Activated CD8-positive, alpha-beta memory T cell treated with anti-CD3 and anti-CD28 coated beads for 24 hours (primary cell): ENCODE results near the gene LMX1B.
"Not testable (repeated sequence)": the region's sequence is repeated elsewhere in the genome, so short reads cannot be mapped to it uniquely, and the experiment has no call there.

ENCODE experiments used
- DNase-seq: peaks from one replicate; pipeline ENCODE4 v3.0.0-alpha.2; 2020

Gene LMX1B

GRCh38 chr9:126636983-126637798 lies 23.5 kb downstream of the LMX1B start:
- DNase-seq = no peak

- DNase-seq = no peak
Observed at GRCh38 chr9:126638571-126639132, 24.9 kb downstream of the LMX1B start.

- DNase-seq = no peak
Observed at GRCh38 chr9:126639318-126640000, 25.7 kb downstream of the LMX1B start.

- no peak for DNase-seq
Observed at GRCh38 chr9:126641118-126641851, 27.6 kb downstream of the LMX1B start.

- DNase-seq = no peak
Observed at GRCh38 chr9:126642010-126642744, 28.4 kb downstream of the LMX1B start.

- DNase-seq = no peak
Observed at GRCh38 chr9:126642839-126643238, 29.1 kb downstream of the LMX1B start.

- no peak for DNase-seq
Observed at GRCh38 chr9:126643945-126644527, 30.3 kb downstream of the LMX1B start.

GRCh38 chr9:126646162-126646561 lies 32.4 kb downstream of the LMX1B start:
- no peak for DNase-seq

GRCh38 chr9:126647585-126648411 lies 34.1 kb downstream of the LMX1B start:
- no peak for DNase-seq

GRCh38 chr9:126649477-126649876 lies 35.7 kb downstream of the LMX1B start:
- DNase-seq = no peak

- no peak for DNase-seq
Observed at GRCh38 chr9:126650404-126651341, 36.9 kb downstream of the LMX1B start.

GRCh38 chr9:126652140-126652582 lies 38.4 kb downstream of the LMX1B start:
- no peak for DNase-seq

GRCh38 chr9:126654124-126654523 lies 40.4 kb downstream of the LMX1B start:
- DNase-seq = no peak

GRCh38 chr9:126656214-126656613 lies 42.5 kb downstream of the LMX1B start:
- not testable (repeated sequence) for DNase-seq

- no peak for DNase-seq
Observed at GRCh38 chr9:126658201-126658825, 44.6 kb downstream of the LMX1B start.

- DNase-seq = no peak
Observed at GRCh38 chr9:126658956-126659555, 45.3 kb downstream of the LMX1B start.

- DNase-seq = no peak
Observed at GRCh38 chr9:126661122-126661520, 47.4 kb downstream of the LMX1B start.

GRCh38 chr9:126661521-126662251 lies 48.0 kb downstream of the LMX1B start:
- DNase-seq = no peak
